KMS-11 (cell line): ENCODE measurements around the gene PRDM2.

ENCODE experiments used
- H2AFZ ChIP-seq: fragments of 200-600 bp; sonication (generic); 2 replicates; pipeline ENCODE4 v1.6.1; 2016; ENCODE audit warnings: antibody characterized with exemption, mixed run types, low read depth
- H3K27ac ChIP-seq: fragments of 200-600 bp; sonication (generic); 2 replicates; pipeline ENCODE4 v1.6.1; 2016; ENCODE audit warnings: mild to moderate bottlenecking, mixed run types
- H3K27me3 ChIP-seq: fragments of 200-600 bp; sonication (generic); 2 replicates; pipeline ENCODE4 v1.6.1; 2017; ENCODE audit warnings: mild to moderate bottlenecking, low read depth, mixed run types, moderate library complexity; ENCODE audit not compliant: insufficient read depth
- H3K36me3 ChIP-seq: fragments of 200-600 bp; sonication (generic); 2 replicates; pipeline ENCODE4 v1.6.1; 2017; ENCODE audit warnings: mild to moderate bottlenecking, mixed run types; ENCODE audit not compliant: insufficient read depth
- H3K4me1 ChIP-seq: fragments of 200-600 bp; sonication (generic); 2 replicates; pipeline ENCODE4 v1.6.1; 2016; ENCODE audit warnings: mild to moderate bottlenecking, low read depth, mixed run types; ENCODE audit not compliant: poor library complexity, severe bottlenecking
- H3K4me2 ChIP-seq: fragments of 200-600 bp; sonication (generic); 2 replicates; pipeline ENCODE4 v1.7.0; 2016; ENCODE audit warnings: mild to moderate bottlenecking, mixed run types
- H3K4me3 ChIP-seq: fragments of 200-600 bp; sonication (generic); IDR thresholded peaks from 2 replicates; pipeline ENCODE4 v1.6.1; 2017; ENCODE audit warnings: low read depth, low read length, mixed read lengths; ENCODE audit not compliant: insufficient read depth
- H3K79me2 ChIP-seq: fragments of 200-600 bp; sonication (generic); 2 replicates; pipeline ENCODE4 v1.6.1; 2016; ENCODE audit warnings: low read depth, mixed run types; ENCODE audit not compliant: insufficient read depth
- H3K9ac ChIP-seq: fragments of 200-600 bp; sonication (generic); 2 replicates; pipeline ENCODE4 v1.6.1; 2016; ENCODE audit warnings: mild to moderate bottlenecking, mixed run types
- H4K20me1 ChIP-seq: fragments of 200-600 bp; sonication (generic); 2 replicates; pipeline ENCODE4 v1.6.1; 2016; ENCODE audit warnings: mild to moderate bottlenecking, mixed run types; ENCODE audit not compliant: insufficient read depth
- CTCF ChIP-seq: fragments of 200-600 bp; sonication (generic); conservative IDR thresholded peaks from 2 replicates; pipeline ENCODE4 v1.6.1; 2017; ENCODE audit warnings: low read depth, mild to moderate bottlenecking, antibody characterized with exemption, low read length, moderate library complexity, mixed read lengths

The PRDM2 gene

GRCh38 chr1:13774121-13774520, 74.1 kb downstream of the PRDM2 start:
- Histone ChIP-seq H3K4me3 (no peak overlapping the region), H3K4me2 (no peak overlapping the region), H3K36me3 (peaks cover 9% of the 10 kb centered on the region), H2AFZ (no peak overlapping the region), H3K9ac (no peak overlapping the region), H4K20me1 (no peaks in the 10 kb centered on the region; the same call in 1 of the 2 replicates), H3K27ac (no peak overlapping the region), H3K27me3 (no peaks in the 10 kb centered on the region), H3K4me1 (no peaks in the 10 kb centered on the region), H3K79me2 (peaks cover 61% of the 10 kb centered on the region)
- TF ChIP-seq CTCF: no peak

- Histone ChIP-seq H3K79me2 (peaks cover 48% of the 10 kb centered on the region), H3K36me3 (peaks cover 9% of the 10 kb centered on the region), H3K9ac (no peak overlapping the region), H3K27me3 (no peaks in the 10 kb centered on the region), H3K4me2 (no peak overlapping the region), H3K4me1 (no peaks in the 10 kb centered on the region), H2AFZ (no peak overlapping the region), H3K4me3 (no peak overlapping the region), H3K27ac (no peak overlapping the region), H4K20me1 (no peaks in the 10 kb centered on the region)
- no peak for TF ChIP-seq CTCF
These were observed 75.5 kb downstream of the PRDM2 start for GRCh38 chr1:13775459-13775858.

- TF ChIP-seq CTCF: no peak
- H3K9ac ChIP-seq: no peak overlapping the region
- H3K36me3 ChIP-seq: peaks cover 9% of the 10 kb centered on the region
These were observed 75.9 kb downstream of the PRDM2 start for GRCh38 chr1:13775916-13776315.

DNA sequence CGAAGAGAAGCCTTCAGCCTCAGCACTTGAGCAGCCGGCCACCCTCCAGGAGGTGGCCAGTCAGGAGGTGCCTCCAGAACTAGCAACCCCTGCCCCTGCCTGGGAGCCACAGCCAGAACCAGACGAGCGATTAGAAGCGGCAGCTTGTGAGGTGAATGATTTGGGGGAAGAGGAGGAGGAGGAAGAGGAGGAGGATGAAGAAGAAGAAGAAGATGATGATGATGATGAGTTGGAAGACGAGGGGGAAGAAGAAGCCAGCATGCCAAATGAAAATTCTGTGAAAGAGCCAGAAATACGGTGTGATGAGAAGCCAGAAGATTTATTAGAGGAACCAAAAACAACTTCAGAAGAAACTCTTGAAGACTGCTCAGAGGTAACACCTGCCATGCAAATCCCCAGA, 78.4 kb downstream of the PRDM2 start:
- no peak for TF ChIP-seq CTCF
- Histone ChIP-seq H3K36me3 (peaks cover 5% of the 10 kb centered on the region), H3K79me2 (peaks cover 20% of the 10 kb centered on the region)

More at GRCh38 chr1:13775916-13776315, 75.9 kb downstream of the PRDM2 start:
- Histone ChIP-seq H4K20me1 (no peaks in the 10 kb centered on the region), H3K79me2 (peaks cover 43% of the 10 kb centered on the region), H3K4me3 (no peak overlapping the region), H2AFZ (no peak overlapping the region), H3K4me1 (no peaks in the 10 kb centered on the region), H3K27ac (no peak overlapping the region), H3K27me3 (no peaks in the 10 kb centered on the region), H3K4me2 (no peak overlapping the region)

GRCh38 chr1:13779930-13780329, 79.9 kb downstream of the PRDM2 start:
- Histone ChIP-seq H3K9ac (no peak overlapping the region), H3K4me2 (no peak overlapping the region), H3K27ac (no peak overlapping the region), H2AFZ (no peak overlapping the region), H3K27me3 (no peaks in the 10 kb centered on the region), H3K79me2 (0 out of 2 replicates have a peak, but pooled peaks cover 9% of the 10 kb centered on the region), H3K36me3 (0 out of 2 replicates have a peak, but pooled peaks cover 3% of the 10 kb centered on the region), H3K4me3 (no peak overlapping the region), H3K4me1 (no peaks in the 10 kb centered on the region), H4K20me1 (no peaks in the 10 kb centered on the region)
- TF ChIP-seq CTCF: no peak

More for the DNA sequence above, 78.4 kb downstream of the PRDM2 start:
- Histone ChIP-seq H3K27ac (no peak overlapping the region), H3K27me3 (no peaks in the 10 kb centered on the region), H2AFZ (no peak overlapping the region), H3K9ac (no peak overlapping the region), H3K4me3 (no peak overlapping the region), H4K20me1 (no peaks in the 10 kb centered on the region), H3K4me1 (no peaks in the 10 kb centered on the region), H3K4me2 (no peak overlapping the region)
